Smooth muscle cell (in vitro differentiated cells): ENCODE measurements around the gene HEBP2. TPM values are rescaled to one million over a fixed set of nuclear protein-coding genes. Genes with fewer than 3 reads are reported as not detected.

Experiments used
- DNase-seq: peaks from one replicate; lab custom pipeline; 2025; ENCODE audit not compliant: unreplicated experiment; lab: John Stamatoyannopoulos, UW
- H2AFZ ChIP-seq: fragments of 200-600 bp; sonication (generic); 2 replicates; pipeline ENCODE4 v1.6.0; 2016; ENCODE audit warnings: antibody characterized with exemption, low read depth, mild to moderate bottlenecking
- H3F3A ChIP-seq: fragments of 200-600 bp; sonication (generic); 2 replicates; pipeline ENCODE4 v1.6.0; 2017; ENCODE audit warnings: antibody characterized with exemption, low read depth
- H3K27ac ChIP-seq: fragments of 200-600 bp; sonication (generic); 2 replicates; pipeline ENCODE4 v1.5.1; 2016; ENCODE audit warnings: low read depth, mild to moderate bottlenecking
- H3K27me3 ChIP-seq: fragments of 200-600 bp; sonication (generic); 2 replicates; pipeline ENCODE4 v1.6.1; 2016; ENCODE audit warnings: low read depth, mild to moderate bottlenecking
- H3K36me3 ChIP-seq: fragments of 200-600 bp; sonication (generic); 2 replicates; pipeline ENCODE4 v1.5.1; 2016; ENCODE audit warnings: low read depth
- H3K4me1 ChIP-seq: fragments of 200-600 bp; sonication (generic); 2 replicates; pipeline ENCODE4 v1.5.1; 2016; ENCODE audit warnings: low read depth
- H3K4me2 ChIP-seq: fragments of 200-600 bp; sonication (generic); 2 replicates; pipeline ENCODE4 v1.6.0; 2016; ENCODE audit warnings: mild to moderate bottlenecking
- H3K4me3 ChIP-seq: fragments of 200-600 bp; sonication (generic); 2 replicates; pipeline ENCODE4 v1.5.1; 2016; ENCODE audit warnings: mild to moderate bottlenecking
- H3K79me2 ChIP-seq: fragments of 200-600 bp; sonication (generic); 2 replicates; pipeline ENCODE4 v1.6.0; 2016; ENCODE audit warnings: low read depth, mild to moderate bottlenecking
- H3K9ac ChIP-seq: fragments of 200-600 bp; sonication (generic); 2 replicates; pipeline ENCODE4 v1.6.0; 2016; ENCODE audit warnings: low read depth
- H3K9me3 ChIP-seq: fragments of 200-600 bp; sonication (generic); replicated peaks from 2 replicates; pipeline ENCODE4 v1.5.1; 2016; ENCODE audit warnings: low read depth
- H4K20me1 ChIP-seq: fragments of 200-600 bp; sonication (generic); 2 replicates; pipeline ENCODE4 v1.6.0; 2016; ENCODE audit warnings: low read depth
- WGBS: methylation state at CpG from one replicate; pipeline ENCODE4 v1.1.7; 2016; ENCODE audit warnings: low lambda C conversion rate; 5-methylcytosine and 5-hydroxymethylcytosine counted together
- polyA plus RNA-seq: library from polyadenylated mRNA; unstranded; fragments of >200 nt; fragmentation: Nextera tagmentation; extraction: Ambion mirVana; gene quantifications from 2 replicates; pipeline ENCODE4 v1.2.1, GENCODE V29; 2016
- total RNA-seq: library from RNA; depleted of rRNA; stranded (reverse); fragments of >200 nt; gene quantifications from 2 replicates; pipeline ENCODE4 v1.2.3, GENCODE V29; 2014
- TF ChIP-seq, protein P1 (sequence below): fragments of 200-600 bp; sonication (generic); IDR thresholded peaks from 2 replicates; pipeline ENCODE4 v1.5.1; 2017; ENCODE audit warnings: borderline replicate concordance, mild to moderate bottlenecking, antibody characterized with exemption; ENCODE audit not compliant: insufficient read depth, poor library complexity, severe bottlenecking

The HEBP2 gene
- total and polyA plus RNA-seq, 2 experiments from 2014 or later = 54.4 to 87.0 TPM

- WGBS = 74% methylated on average over 7 of the region's 7 CpGs
- Histone ChIP-seq H3K9me3 (no peaks in the 10 kb centered on the region), H3K9ac (no peak overlapping the region), H3K4me3 (no peak overlapping the region), H3K4me2 (no peak overlapping the region), H3K4me1 (no peaks in the 10 kb centered on the region), H3K27ac (no peak overlapping the region), H3K27me3 (no peaks in the 10 kb centered on the region), H3K36me3 (peaks cover 5% of the 10 kb centered on the region), H3F3A (no peaks in the 10 kb centered on the region), H3K79me2 (no peaks in the 10 kb centered on the region), H2AFZ (no peak overlapping the region), H4K20me1 (no peaks in the 10 kb centered on the region)
- no peak for DNase-seq
- TF ChIP-seq, protein P1, sequence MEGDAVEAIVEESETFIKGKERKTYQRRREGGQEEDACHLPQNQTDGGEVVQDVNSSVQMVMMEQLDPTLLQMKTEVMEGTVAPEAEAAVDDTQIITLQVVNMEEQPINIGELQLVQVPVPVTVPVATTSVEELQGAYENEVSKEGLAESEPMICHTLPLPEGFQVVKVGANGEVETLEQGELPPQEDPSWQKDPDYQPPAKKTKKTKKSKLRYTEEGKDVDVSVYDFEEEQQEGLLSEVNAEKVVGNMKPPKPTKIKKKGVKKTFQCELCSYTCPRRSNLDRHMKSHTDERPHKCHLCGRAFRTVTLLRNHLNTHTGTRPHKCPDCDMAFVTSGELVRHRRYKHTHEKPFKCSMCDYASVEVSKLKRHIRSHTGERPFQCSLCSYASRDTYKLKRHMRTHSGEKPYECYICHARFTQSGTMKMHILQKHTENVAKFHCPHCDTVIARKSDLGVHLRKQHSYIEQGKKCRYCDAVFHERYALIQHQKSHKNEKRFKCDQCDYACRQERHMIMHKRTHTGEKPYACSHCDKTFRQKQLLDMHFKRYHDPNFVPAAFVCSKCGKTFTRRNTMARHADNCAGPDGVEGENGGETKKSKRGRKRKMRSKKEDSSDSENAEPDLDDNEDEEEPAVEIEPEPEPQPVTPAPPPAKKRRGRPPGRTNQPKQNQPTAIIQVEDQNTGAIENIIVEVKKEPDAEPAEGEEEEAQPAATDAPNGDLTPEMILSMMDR = no peak
These were observed 35.5 kb downstream of the HEBP2 start for GRCh38 chr6:138439546-138439945.

DNA sequence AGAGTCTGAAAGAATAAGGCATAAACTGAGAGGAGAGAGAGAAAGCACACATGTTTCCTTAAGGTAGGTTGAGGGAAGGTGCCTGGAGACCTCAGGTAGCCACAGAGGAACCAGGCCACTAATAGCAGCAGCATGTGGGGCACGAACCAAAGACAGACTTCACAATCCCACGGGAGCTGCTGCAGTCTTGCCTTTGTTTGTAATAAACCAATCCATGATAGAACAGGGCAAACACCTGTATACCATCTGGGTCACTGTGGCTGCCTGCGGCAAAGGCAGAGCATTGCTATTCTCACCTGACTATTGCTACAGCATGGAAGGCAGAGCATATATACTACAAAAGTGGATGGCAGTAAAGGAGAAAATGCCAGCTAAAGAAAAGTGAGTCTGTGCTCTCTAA lies 36.3 kb downstream of the HEBP2 start:
- H3K4me2 ChIP-seq = no peak overlapping the region
- TF ChIP-seq, protein P1 = no peak
- no peak for DNase-seq
- H3K9ac ChIP-seq = no peak overlapping the region
- no peaks in the 10 kb centered on the region for H3K4me1 ChIP-seq
- H3K79me2 ChIP-seq = no peaks in the 10 kb centered on the region
- no peaks in the 10 kb centered on the region for H3K9me3 ChIP-seq
- H3K36me3 ChIP-seq = peaks cover 5% of the 10 kb centered on the region
- no peaks in the 10 kb centered on the region for H3F3A ChIP-seq
- H3K27me3 ChIP-seq = no peaks in the 10 kb centered on the region
- H2AFZ ChIP-seq = no peak overlapping the region
- WGBS = 95% methylated on average over 3 of the region's 3 CpGs
- no peaks in the 10 kb centered on the region for H4K20me1 ChIP-seq
- H3K4me3 ChIP-seq = no peak overlapping the region
- H3K27ac ChIP-seq = no peak overlapping the region

DNA sequence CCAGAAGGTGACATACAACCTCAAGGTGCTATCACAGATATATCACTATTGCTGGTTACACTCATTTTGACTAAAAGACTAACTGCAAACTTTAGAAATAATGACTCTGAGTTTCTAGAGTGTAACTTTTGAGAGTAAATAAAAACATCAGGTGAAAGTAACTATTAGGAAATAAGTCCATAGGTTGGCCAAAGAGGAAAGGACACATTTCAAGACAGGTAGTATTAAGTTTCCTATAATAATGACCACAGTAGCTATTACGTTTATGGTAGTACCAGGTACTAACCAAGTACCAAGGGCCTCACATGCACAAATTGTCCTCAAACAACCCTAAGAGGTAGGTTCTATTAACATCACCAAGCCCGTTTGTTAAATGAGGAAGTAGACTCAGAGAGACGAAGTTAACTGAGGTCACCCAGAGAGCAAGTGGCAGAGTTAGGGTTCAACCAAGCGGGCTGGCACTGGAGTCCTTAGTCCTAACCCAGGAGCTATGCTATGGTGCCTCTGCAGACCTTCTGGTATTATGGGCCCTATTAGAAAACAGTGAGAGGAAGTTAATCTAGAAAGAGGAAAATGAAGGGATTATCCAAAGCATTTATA lies 36.8 kb downstream of the HEBP2 start:
- Histone ChIP-seq H3K4me3 (no peak overlapping the region), H4K20me1 (no peaks in the 10 kb centered on the region), H3K9ac (no peak overlapping the region), H3K79me2 (no peaks in the 10 kb centered on the region), H3F3A (no peaks in the 10 kb centered on the region), H3K9me3 (no peaks in the 10 kb centered on the region), H3K4me1 (no peaks in the 10 kb centered on the region), H2AFZ (no peak overlapping the region), H3K4me2 (no peak overlapping the region), H3K27ac (no peak overlapping the region), H3K36me3 (peaks cover 5% of the 10 kb centered on the region), H3K27me3 (no peaks in the 10 kb centered on the region)
- DNase-seq = no peak
- 95% methylated on average over 4 of the region's 4 CpGs for WGBS
- TF ChIP-seq, protein P1 = no peak

GRCh38 chr6:138441965-138442364 lies 37.9 kb downstream of the HEBP2 start:
- Histone ChIP-seq H3K4me3 (no peak overlapping the region), H3K4me1 (no peaks in the 10 kb centered on the region), H3K36me3 (peaks cover 5% of the 10 kb centered on the region), H4K20me1 (no peaks in the 10 kb centered on the region), H3K9ac (no peak overlapping the region), H2AFZ (no peak overlapping the region), H3K9me3 (no peaks in the 10 kb centered on the region), H3K4me2 (no peak overlapping the region), H3K79me2 (no peaks in the 10 kb centered on the region), H3K27me3 (no peaks in the 10 kb centered on the region), H3F3A (no peaks in the 10 kb centered on the region), H3K27ac (no peak overlapping the region)
- TF ChIP-seq, protein P1 = no peak
- WGBS = 94% methylated on average over 6 of the region's 6 CpGs
- no peak for DNase-seq
